GM23338 (cell line): ENCODE measurements around the gene STYK1.

Source experiments
- POLR2AphosphoS5 ChIP-seq: IDR thresholded peaks from 2 replicates; pipeline ENCODE4 v1.6.1; 2016; ENCODE audit warnings: antibody characterized with exemption, low read depth
- TF ChIP-seq, protein P1 (sequence below), 2 experiments: fragments of 200-600 bp in 1 of 2; sonication (generic) in 1 of 2; conservative IDR thresholded peaks; 2 replicates each; pipeline versions ENCODE4 v1.5.1 to v1.6.1; 2016 to 2017; ENCODE audit warnings: antibody characterized with exemption in 2 of 2, low read depth in 2 of 2, mild to moderate bottlenecking in 2 of 2, moderate library complexity in 1 of 2

DNA sequence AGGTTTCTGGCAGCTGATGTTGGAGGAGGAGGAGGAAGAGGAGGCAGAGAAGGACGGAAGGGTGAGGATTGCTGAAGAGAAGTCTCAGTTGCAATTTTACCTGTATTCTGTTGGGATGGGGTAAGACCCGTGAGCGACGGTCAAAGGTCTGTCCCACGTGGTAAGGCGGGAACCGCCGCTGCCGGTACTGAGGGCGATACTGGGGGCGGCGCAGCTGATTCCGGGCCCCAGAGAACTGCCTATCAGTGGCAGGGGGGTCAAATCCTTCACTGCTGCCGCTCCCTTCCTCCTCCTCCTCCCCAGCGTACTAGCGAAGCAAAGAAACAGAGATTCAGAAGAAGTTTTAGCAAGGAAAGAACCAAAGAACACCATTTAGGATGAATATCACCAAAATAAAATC, 36.0 kb upstream of the STYK1 start:
- no peak for TF ChIP-seq POLR2AphosphoS5
- TF ChIP-seq, protein P1, sequence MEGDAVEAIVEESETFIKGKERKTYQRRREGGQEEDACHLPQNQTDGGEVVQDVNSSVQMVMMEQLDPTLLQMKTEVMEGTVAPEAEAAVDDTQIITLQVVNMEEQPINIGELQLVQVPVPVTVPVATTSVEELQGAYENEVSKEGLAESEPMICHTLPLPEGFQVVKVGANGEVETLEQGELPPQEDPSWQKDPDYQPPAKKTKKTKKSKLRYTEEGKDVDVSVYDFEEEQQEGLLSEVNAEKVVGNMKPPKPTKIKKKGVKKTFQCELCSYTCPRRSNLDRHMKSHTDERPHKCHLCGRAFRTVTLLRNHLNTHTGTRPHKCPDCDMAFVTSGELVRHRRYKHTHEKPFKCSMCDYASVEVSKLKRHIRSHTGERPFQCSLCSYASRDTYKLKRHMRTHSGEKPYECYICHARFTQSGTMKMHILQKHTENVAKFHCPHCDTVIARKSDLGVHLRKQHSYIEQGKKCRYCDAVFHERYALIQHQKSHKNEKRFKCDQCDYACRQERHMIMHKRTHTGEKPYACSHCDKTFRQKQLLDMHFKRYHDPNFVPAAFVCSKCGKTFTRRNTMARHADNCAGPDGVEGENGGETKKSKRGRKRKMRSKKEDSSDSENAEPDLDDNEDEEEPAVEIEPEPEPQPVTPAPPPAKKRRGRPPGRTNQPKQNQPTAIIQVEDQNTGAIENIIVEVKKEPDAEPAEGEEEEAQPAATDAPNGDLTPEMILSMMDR (conservative IDR thresholded peaks at IDR 0.05; ENCODE audit: low read depth in 2 of 2): no peak
